Sigmoid colon (tissue), 7 donors: Measurements from ENCODE around the gene PGRMC2. TPM values are rescaled to one million over a fixed set of nuclear protein-coding genes. Genes with fewer than 3 reads are reported as not detected.

Experiments
- DNase-seq: peaks from one replicate; pipeline ENCODE4 v3.0.0-alpha.2; 2019
- H3K27ac ChIP-seq, 4 donors: fragments of 200-600 bp; sonication (generic); one replicate each; pipeline ENCODE4 v1.5.1; 2016 to 2019; ENCODE audit warnings: mild to moderate bottlenecking in 1 of 4
- H3K27me3 ChIP-seq, 3 donors: fragments of 200-600 bp; sonication (generic); one replicate each; pipeline ENCODE4 v1.5.1; 2019; ENCODE audit warnings: mild to moderate bottlenecking in 1 of 3
- H3K36me3 ChIP-seq, 4 donors: fragments of 200-600 bp; sonication (generic); one replicate each; pipeline ENCODE4 v1.5.1; 2016 to 2019
- H3K4me1 ChIP-seq, 4 donors: fragments of 200-600 bp; sonication (generic); one replicate each; pipeline ENCODE4 v1.5.1; 2017 to 2019
- H3K4me3 ChIP-seq, 4 donors: fragments of 200-600 bp; sonication (generic); one replicate each; pipeline ENCODE4 v1.5.1; 2017 to 2019; ENCODE audit warnings: mild to moderate bottlenecking in 2 of 4, moderate library complexity in 1 of 4
- H3K9me3 ChIP-seq, 4 donors: fragments of 200-600 bp in 3 of 4; sonication (generic) in 3 of 4; one replicate each; pipeline versions ENCODE4 v1.5.1 to v1.6.1; 2013 to 2019
- EP300 ChIP-seq, 4 donors: sonication (generic); formaldehyde crosslinking; IDR thresholded peaks; one replicate each; pipeline ENCODE4 v1.6.1; 2017; ENCODE audit warnings: antibody characterized with exemption in 4 of 4
- POLR2A ChIP-seq, 2 donors: fragments of 450-650 bp; IDR thresholded peaks; one replicate each; pipeline ENCODE4 v1.6.1; 2016; ENCODE audit warnings: antibody characterized with exemption in 2 of 2, mild to moderate bottlenecking in 2 of 2, moderate library complexity in 2 of 2
- POLR2AphosphoS5 ChIP-seq, 4 donors: sonication (generic); formaldehyde crosslinking; IDR thresholded peaks; one replicate each; pipeline ENCODE4 v1.6.1; 2017; ENCODE audit warnings: antibody characterized with exemption in 4 of 4
- WGBS, 2 donors: extraction: QIAGEN DNeasy Blood & Tissue Kit; methylation state at CpG; one replicate each; pipeline ENCODE4 v1.1.7; 2013; 5-methylcytosine and 5-hydroxymethylcytosine counted together
- intact Hi-C: fragments of 100-400 bp; cut with DNase I; formaldehyde crosslinking; loops from one replicate; pipeline ENCODE4 v1.15.1; 2023
- polyA plus RNA-seq, 3 donors: library from polyadenylated mRNA; stranded (reverse); fragments of 200-250 nt; gene quantifications; one replicate each; pipeline ENCODE4 v1.2.3, GENCODE V29; 2013
- total RNA-seq, 4 donors: library from RNA; depleted of rRNA; stranded (reverse); fragments of >200 nt; gene quantifications; one replicate each; pipeline ENCODE4 v1.1.0, GENCODE V29; 2016
- TF ChIP-seq, protein P1 (sequence below), 4 experiments: fragments of 450-650 bp in 3 of 4; fragments of 200-600 bp in 1 of 4; IDR thresholded peaks; one replicate each; pipeline ENCODE4 v1.5.1; 2016 to 2019; ENCODE audit warnings: antibody characterized with exemption in 4 of 4, mild to moderate bottlenecking in 3 of 4, moderate library complexity in 2 of 4
- donor health status: healthy with polysubstance abuse.
- donor health status: Bipolar disorder and iron deficiency.
- donor health status: healthy.

The PGRMC2 gene
- total and polyA plus RNA-seq, 7 donors: 22.4 to 61.7 (median 38.8) TPM

DNA sequence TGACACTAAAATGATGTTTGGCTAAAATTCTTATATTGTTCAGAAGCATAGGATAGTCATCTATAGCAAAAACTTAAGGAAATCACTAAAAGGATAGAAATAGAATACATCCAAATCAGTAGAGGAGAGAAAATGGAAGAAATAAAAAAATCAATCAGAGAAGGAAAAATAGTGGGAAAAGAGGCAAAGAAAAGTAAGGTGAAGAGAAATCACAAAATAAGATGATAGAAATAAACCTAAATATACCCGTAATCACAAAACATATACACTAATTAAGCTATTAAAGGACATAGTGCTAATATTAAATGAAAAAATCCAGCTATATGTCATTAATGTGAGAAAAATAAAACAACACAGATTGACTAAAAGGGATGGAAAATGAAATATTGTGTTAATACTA lies 6.3 kb downstream of the PGRMC2 start:
- Histone ChIP-seq H3K36me3 (no peaks in the 10 kb centered on the region), H3K27me3 (no peaks in the 10 kb centered on the region), H3K4me3 (no peak overlapping the region), H3K9me3 (no peaks in the 10 kb centered on the region), H3K4me1 (peaks cover 0 to 42% (median 22%) of the 10 kb centered on the region in 4 donors), H3K27ac (no peak overlapping the region)
- intact Hi-C loops: loop anchor here (10.0 kb wide), 1 partner anchor 583 kb away; no protein-coding TSS in a partner anchor
- TF ChIP-seq EP300 (IDR thresholded peaks at IDR 0.05) (no peak), POLR2AphosphoS5 (IDR thresholded peaks at IDR 0.05) (no peak), POLR2A (IDR thresholded peaks at IDR 0.05) (no peak)
- TF ChIP-seq, protein P1, sequence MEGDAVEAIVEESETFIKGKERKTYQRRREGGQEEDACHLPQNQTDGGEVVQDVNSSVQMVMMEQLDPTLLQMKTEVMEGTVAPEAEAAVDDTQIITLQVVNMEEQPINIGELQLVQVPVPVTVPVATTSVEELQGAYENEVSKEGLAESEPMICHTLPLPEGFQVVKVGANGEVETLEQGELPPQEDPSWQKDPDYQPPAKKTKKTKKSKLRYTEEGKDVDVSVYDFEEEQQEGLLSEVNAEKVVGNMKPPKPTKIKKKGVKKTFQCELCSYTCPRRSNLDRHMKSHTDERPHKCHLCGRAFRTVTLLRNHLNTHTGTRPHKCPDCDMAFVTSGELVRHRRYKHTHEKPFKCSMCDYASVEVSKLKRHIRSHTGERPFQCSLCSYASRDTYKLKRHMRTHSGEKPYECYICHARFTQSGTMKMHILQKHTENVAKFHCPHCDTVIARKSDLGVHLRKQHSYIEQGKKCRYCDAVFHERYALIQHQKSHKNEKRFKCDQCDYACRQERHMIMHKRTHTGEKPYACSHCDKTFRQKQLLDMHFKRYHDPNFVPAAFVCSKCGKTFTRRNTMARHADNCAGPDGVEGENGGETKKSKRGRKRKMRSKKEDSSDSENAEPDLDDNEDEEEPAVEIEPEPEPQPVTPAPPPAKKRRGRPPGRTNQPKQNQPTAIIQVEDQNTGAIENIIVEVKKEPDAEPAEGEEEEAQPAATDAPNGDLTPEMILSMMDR (IDR thresholded peaks at IDR 0.05): no peak
- 96 to 98% methylated on average over 1 of the region's 1 CpG for WGBS, 2 donors
- DNase-seq: no peak

DNA sequence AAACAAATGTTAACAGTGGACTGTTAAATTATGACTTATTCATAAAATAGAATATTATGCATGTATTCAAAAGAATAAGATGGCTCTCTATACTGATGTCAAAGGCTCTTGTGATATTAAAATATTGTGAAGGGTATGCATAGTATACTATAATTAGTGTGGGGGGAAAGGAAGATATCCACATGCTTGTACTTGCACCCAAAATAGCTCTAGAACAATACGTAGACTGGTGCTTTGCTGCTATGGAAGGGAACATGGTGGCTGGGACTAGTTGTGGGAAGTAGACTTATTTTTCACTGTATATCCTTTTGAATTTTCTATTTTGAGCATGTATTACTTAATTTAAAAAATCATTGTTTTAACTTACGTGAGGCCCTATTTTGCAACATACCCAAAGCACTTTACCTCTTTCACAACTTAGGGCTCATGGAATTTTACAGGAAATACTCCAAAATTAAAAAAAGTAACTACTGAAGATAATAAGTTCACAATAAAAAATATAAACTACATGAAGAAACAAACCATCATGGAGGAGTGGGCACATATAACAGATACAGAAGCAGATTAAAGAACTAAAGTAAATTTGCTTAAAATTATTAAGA lies 7.9 kb downstream of the PGRMC2 start:
- H3K27me3 ChIP-seq: no peaks in the 10 kb centered on the region
- no peak for DNase-seq
- peaks cover 0 to 30% (median 17%) of the 10 kb centered on the region in 4 donors for H3K4me1 ChIP-seq
- no peaks in the 10 kb centered on the region for H3K9me3 ChIP-seq
- H3K36me3 ChIP-seq: no peaks in the 10 kb centered on the region
- intact Hi-C loops: loop anchor here (10.0 kb wide), 1 partner anchor 585 kb away; no protein-coding TSS in a partner anchor
- no peak for TF ChIP-seq POLR2AphosphoS5 (IDR thresholded peaks at IDR 0.05)
- TF ChIP-seq, protein P1 (IDR thresholded peaks at IDR 0.05): no peak
- TF ChIP-seq POLR2A (IDR thresholded peaks at IDR 0.05): no peak
- TF ChIP-seq EP300 (IDR thresholded peaks at IDR 0.05): no peak
- no peak overlapping the region for H3K4me3 ChIP-seq
- WGBS, 2 donors: 92 to 94% methylated on average over 2 of the region's 2 CpGs
- H3K27ac ChIP-seq: no peak overlapping the region

DNA sequence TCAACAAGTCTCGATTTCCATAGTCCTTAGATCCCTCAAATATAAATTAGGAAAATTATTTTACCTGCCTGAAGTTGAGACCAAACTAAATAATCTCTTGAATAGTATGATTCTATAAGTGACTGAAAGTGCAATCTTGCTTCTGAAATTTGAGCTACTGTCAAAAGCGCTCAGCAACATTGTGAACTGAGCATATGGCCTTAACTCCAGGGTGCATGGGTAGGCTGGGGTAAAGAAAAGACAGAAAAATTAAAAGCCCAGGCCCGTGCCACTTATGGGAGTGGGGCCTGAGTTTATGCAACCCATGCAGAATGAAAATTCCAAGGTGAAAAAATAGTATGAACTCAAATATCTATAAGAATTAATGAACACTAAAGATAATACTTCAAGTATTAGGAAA lies 9.8 kb downstream of the PGRMC2 start:
- no peaks in the 10 kb centered on the region for H3K9me3 ChIP-seq
- 97 to 98% methylated on average over 3 of the region's 3 CpGs for WGBS, 2 donors
- H3K36me3 ChIP-seq: peaks cover 0 to 2% (median 0%) of the 10 kb centered on the region in 4 donors
- no peaks in the 10 kb centered on the region for H3K27me3 ChIP-seq
- no peak overlapping the region for H3K4me3 ChIP-seq
- no peak for TF ChIP-seq POLR2A (IDR thresholded peaks at IDR 0.05)
- no peak for TF ChIP-seq POLR2AphosphoS5 (IDR thresholded peaks at IDR 0.05)
- TF ChIP-seq, protein P1 (IDR thresholded peaks at IDR 0.05): no peak
- TF ChIP-seq EP300 (IDR thresholded peaks at IDR 0.05): no peak
- DNase-seq: no peak
- H3K27ac ChIP-seq: no peak overlapping the region
- H3K4me1 ChIP-seq: peaks cover 0 to 23% (median 9%) of the 10 kb centered on the region in 4 donors
- intact Hi-C loops: no loop called here

DNA sequence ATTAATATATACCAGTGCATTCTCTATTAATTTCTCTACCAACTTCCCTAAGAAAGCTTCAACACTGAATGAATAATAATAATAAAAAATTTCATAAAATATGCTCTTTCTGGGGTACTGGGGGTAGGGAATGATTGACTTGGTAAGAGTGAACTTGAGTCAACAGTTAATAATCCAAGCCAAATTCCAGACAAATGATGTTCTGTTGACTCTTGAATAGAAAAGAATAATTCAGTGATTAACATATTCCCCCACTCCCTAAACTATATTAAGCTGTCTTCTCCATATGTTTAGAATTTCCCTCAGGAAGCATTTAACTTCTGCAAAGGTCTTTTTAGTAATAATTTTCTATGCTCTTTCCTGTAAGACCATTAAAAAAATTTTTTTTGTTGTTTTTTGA lies 12.3 kb downstream of the PGRMC2 start:
- H3K4me1 ChIP-seq: peaks cover 0 to 16% (median 9%) of the 10 kb centered on the region in 4 donors
- no peak for TF ChIP-seq POLR2AphosphoS5 (IDR thresholded peaks at IDR 0.05)
- TF ChIP-seq, protein P1 (IDR thresholded peaks at IDR 0.05): no peak
- H3K9me3 ChIP-seq: no peaks in the 10 kb centered on the region
- DNase-seq: no peak
- no peaks in the 10 kb centered on the region for H3K27me3 ChIP-seq
- no peak overlapping the region for H3K27ac ChIP-seq
- no peak overlapping the region for H3K4me3 ChIP-seq
- H3K36me3 ChIP-seq: peaks cover 0 to 19% (median 6%) of the 10 kb centered on the region in 4 donors
- intact Hi-C loops: no loop called here

DNA sequence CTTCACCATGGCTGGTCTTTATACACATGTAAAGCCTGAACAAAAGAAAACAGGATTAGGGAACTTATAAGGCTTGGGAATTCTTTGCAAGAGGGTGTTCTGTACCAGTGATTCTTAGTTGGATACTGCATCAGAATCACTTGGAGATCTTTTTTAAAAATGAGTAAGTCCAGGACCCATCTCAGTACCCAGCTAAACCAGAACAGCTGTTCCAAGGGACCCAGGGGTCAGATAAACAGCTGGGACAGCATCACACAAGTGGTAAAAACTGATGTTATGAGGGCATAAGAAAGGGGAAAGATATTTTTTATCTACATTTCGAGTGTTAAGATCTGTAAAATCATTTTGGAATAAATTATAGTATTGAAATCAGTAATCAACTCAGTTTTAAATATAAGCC lies 16.1 kb downstream of the PGRMC2 start:
- Histone ChIP-seq H3K9me3 (no peaks in the 10 kb centered on the region), H3K4me3 (no peak overlapping the region), H3K36me3 (peaks cover 0 to 29% (median 9%) of the 10 kb centered on the region in 4 donors), H3K27ac (no peak overlapping the region), H3K4me1 (peaks cover 0 to 14% (median 3%) of the 10 kb centered on the region in 4 donors), H3K27me3 (no peaks in the 10 kb centered on the region)
- TF ChIP-seq, protein P1 (IDR thresholded peaks at IDR 0.05): no peak
- TF ChIP-seq POLR2AphosphoS5 (IDR thresholded peaks at IDR 0.05): no peak
- TF ChIP-seq EP300 (IDR thresholded peaks at IDR 0.05): no peak
- TF ChIP-seq POLR2A (IDR thresholded peaks at IDR 0.05): no peak
- DNase-seq: no peak
- WGBS, 2 donors: 92 to 95% methylated on average over 1 of the region's 1 CpG
- intact Hi-C loops: no loop called here
